ENCODE results near the gene SAE1. TPM values are rescaled to one million over a fixed set of nuclear protein-coding genes. Genes with fewer than 3 reads are reported as not detected.

SAE1 gene
- total and polyA plus RNA-seq, 12 donors, result 11.9 to 60.2 (median 45.5) TPM

- H3K4me1 ChIP-seq, result peaks cover 0 to 5% (median 0%) of the 10 kb centered on the region in 9 donors
- ATAC-seq (no peak), DNase-seq (no peak)
- intact Hi-C loops (cut with DNase I), result loop anchor here in 1 of 10 donors (5.0 kb wide), 1 partner anchor 46 kb away; no protein-coding TSS in a partner anchor
- H3K9me3 ChIP-seq, result no peaks in the 10 kb centered on the region
- no peaks in the 10 kb centered on the region for H3K27me3 ChIP-seq
- H3K27ac ChIP-seq, result no peak overlapping the region
- TF ChIP-seq CTCF (IDR thresholded peaks at IDR 0.05), result no peak
- peaks cover 0 to 98% (median 21%) of the 10 kb centered on the region in 9 donors for H3K36me3 ChIP-seq
- 80 to 89% methylated on average over 3 of the region's 3 CpGs for WGBS, 2 donors
- no peak overlapping the region for H3K4me3 ChIP-seq
These were observed 72.6 kb downstream of the SAE1 start for GRCh38 chr19:47203254-47203653.

- Histone ChIP-seq H3K4me3 (no peak overlapping the region), H3K9me3 (no peaks in the 10 kb centered on the region), H3K27me3 (no peaks in the 10 kb centered on the region), H3K4me1 (peaks cover 4 to 25% (median 13%) of the 10 kb centered on the region in 9 donors), H3K36me3 (peaks cover 0 to 60% (median 20%) of the 10 kb centered on the region in 9 donors), H3K27ac (peak overlapping the region in 7 of 10 donors; percentile 30 to 71 (median 43))
- intact Hi-C loops (cut with DNase I), result loop anchor here (1.0 to 5.0 kb wide), 8 partner anchors 33 to 62 kb away; no protein-coding TSS in a partner anchor
- no peak for DNase-seq
- TF ChIP-seq CTCF (IDR thresholded peaks at IDR 0.05), result no peak
- peak in 7 of 8 donors; percentile 34 to 87 (median 75) for ATAC-seq
- WGBS, 2 donors, result 45 to 56% methylated on average over 13 of the region's 13 CpGs
These were observed 78.9 kb downstream of the SAE1 start for GRCh38 chr19:47209319-47210179.

DNA sequence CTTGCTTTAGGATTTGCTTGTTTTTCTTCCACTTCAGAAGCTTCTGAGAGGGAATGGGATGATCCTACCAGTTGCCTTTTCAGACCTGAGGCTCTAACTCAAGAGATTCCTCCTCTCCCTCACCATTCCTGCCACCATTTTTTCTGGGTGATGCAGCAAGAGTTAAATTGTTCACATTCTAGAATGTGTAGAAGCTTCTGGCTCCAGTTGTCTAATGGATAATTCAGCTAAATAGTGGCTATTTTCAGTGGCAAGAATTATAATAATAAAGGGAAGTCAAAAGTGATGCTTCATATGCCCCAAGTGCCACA is 79.5 kb downstream of the SAE1 start:
- DNase-seq (no peak), ATAC-seq (no peak)
- TF ChIP-seq CTCF (IDR thresholded peaks at IDR 0.05), result no peak
- Histone ChIP-seq H3K9me3 (no peaks in the 10 kb centered on the region), H3K27me3 (no peaks in the 10 kb centered on the region), H3K4me1 (peaks cover 4 to 25% (median 13%) of the 10 kb centered on the region in 9 donors), H3K36me3 (peaks cover 0 to 54% (median 19%) of the 10 kb centered on the region in 9 donors), H3K4me3 (no peak overlapping the region), H3K27ac (peak overlapping the region in 6 of 10 donors; percentile 30 to 71 (median 41))
- intact Hi-C loops (cut with DNase I), result loop anchor here in 7 of 10 donors (1.0 to 5.0 kb wide), 6 partner anchors 33 to 63 kb away; no protein-coding TSS in a partner anchor

GRCh38 chr19:47210689-47211316 is 80.2 kb downstream of the SAE1 start:
- peak; percentile 35 to 88 for DNase-seq
- intact Hi-C loops (cut with DNase I), result loop anchor here in 8 of 10 donors (1.0 to 5.0 kb wide), 7 partner anchors 32 to 64 kb away; no protein-coding TSS in a partner anchor
- TF ChIP-seq CTCF (IDR thresholded peaks at IDR 0.05), result peak; percentile 71 to 91 (median 85)
- Histone ChIP-seq H3K4me3 (no peak overlapping the region), H3K27ac (peak overlapping the region in 6 of 10 donors; percentile 32 to 73 (median 56)), H3K36me3 (peaks cover 0 to 48% (median 12%) of the 10 kb centered on the region in 9 donors), H3K9me3 (no peaks in the 10 kb centered on the region), H3K4me1 (peaks cover 4 to 25% (median 13%) of the 10 kb centered on the region in 9 donors), H3K27me3 (no peaks in the 10 kb centered on the region)
- WGBS, 2 donors, result 35 to 36% methylated on average over 19 of the region's 19 CpGs
- peak; percentile 38 to 77 (median 74) for ATAC-seq

Data from heart right ventricle (tissue), 16 donors.